K562 (cell line): ENCODE results near the gene HIRIP3. TPM values are rescaled to one million over a fixed set of nuclear protein-coding genes. Genes with fewer than 3 reads are reported as not detected.

Source experiments
- ATAC-seq: fragments of 200-7000 bp; cut with Tn5 transposase; 3 replicates; pipeline ENCODE4 v1.9.1; 2020; ENCODE audit warnings: moderate library complexity
- BruUV-seq: library from RNA; stranded (reverse); fragments of 400-500 nt; replicated peaks from 2 replicates; lab custom pipeline; 2021; lab: Mats Ljungman, UMichigan
- CTCF ChIA-PET: fragments of 300-600 bp; formaldehyde crosslinking; extraction: SDS; loops from one replicate; lab custom pipeline; 2021; ENCODE audit warnings: low intra/inter-chr PET ratio; lab: Yijun Ruan, JAX
- POLR2A ChIA-PET: fragments of 300-600, 350-650 bp; sonication (Branson Sonifier 250); formaldehyde crosslinking; extraction: SDS; loops from one replicate; lab custom pipeline; 2021; ENCODE audit warnings: antibody characterized with exemption, inconsistent platforms; lab: Yijun Ruan, JAX
- DNase-seq, 4 experiments: peaks; one replicate each; pipeline versions ENCODE4 v3.0.0 to v3.0.0-alpha.2; 2011 to 2018; ENCODE audit warnings: low spot score in 3 of 4, mixed read lengths in 3 of 4; ENCODE audit errors: extremely low read depth in 1 of 4
- FAIRE-seq: peaks from 2 replicates; lab custom pipeline; 2011; peaks lifted over from hg19 to GRCh38; lab: Jason Lieb, UNC
- H2AFZ ChIP-seq: 2 replicates; pipeline ENCODE4 v1.6.0; 2011; ENCODE audit warnings: low read depth, low read length, control low read depth, inconsistent platforms
- H3K27ac ChIP-seq: fragments of 200-600 bp; 3 replicates; pipeline ENCODE4 v1.8.0; 2011; ENCODE audit warnings: low read depth, mild to moderate bottlenecking, control low read depth, inconsistent platforms, low read length, moderate library complexity, mixed read lengths; ENCODE audit errors: extremely low read depth
- H3K27me3 ChIP-seq, 2 experiments: fragments of 300-600 bp in 1 of 2; 2 replicates in 1 of 2; 3 replicates in 1 of 2; pipeline versions ENCODE4 v1.6.0 to v1.8.0; 2011; ENCODE audit warnings: inconsistent platforms in 2 of 2, low read length in 2 of 2, mild to moderate bottlenecking in 1 of 2, mixed read lengths in 1 of 2, moderate library complexity in 1 of 2; ENCODE audit not compliant: control insufficient read depth in 2 of 2, insufficient read depth in 2 of 2
- H3K36me3 ChIP-seq: fragments of 300-600 bp; 3 replicates; pipeline ENCODE4 v1.8.0; 2011; ENCODE audit warnings: mild to moderate bottlenecking, low read length, inconsistent platforms; ENCODE audit not compliant: control insufficient read depth, insufficient read depth
- H3K4me1 ChIP-seq, 2 experiments: fragments of 200-600 bp in 1 of 2; replicated peaks in 1 of 2; 2 replicates in 1 of 2; 3 replicates in 1 of 2; pipeline versions ENCODE4 v1.5.1 to v1.8.0; 2011; ENCODE audit warnings: inconsistent platforms in 2 of 2, low read length in 2 of 2, mild to moderate bottlenecking in 1 of 2, mixed read lengths in 1 of 2, moderate library complexity in 1 of 2; ENCODE audit not compliant: control insufficient read depth in 2 of 2, insufficient read depth in 2 of 2
- H3K4me2 ChIP-seq: 2 replicates; pipeline ENCODE4 v1.6.1; 2011; ENCODE audit warnings: low read length, control low read depth, inconsistent platforms, mixed read lengths; ENCODE audit not compliant: insufficient read depth
- H3K4me3 ChIP-seq: fragments of 200-600 bp; sonication (generic), shearing (Covaris generic); 2 replicates; pipeline ENCODE4 v1.5.1; 2016; ENCODE audit warnings: control low read depth, inconsistent platforms
- H3K79me2 ChIP-seq: fragments of 200-600 bp; 3 replicates; pipeline ENCODE4 v1.8.0; 2011; ENCODE audit warnings: low read length, inconsistent platforms; ENCODE audit not compliant: control insufficient read depth, insufficient read depth
- H3K9ac ChIP-seq, 2 experiments: 2 replicates each; pipeline versions ENCODE4 v1.6.0 to v1.6.1; 2011; ENCODE audit warnings: low read depth in 2 of 2, low read length in 2 of 2, control low read depth in 1 of 2, inconsistent platforms in 1 of 2, mild to moderate bottlenecking in 1 of 2, mixed read lengths in 1 of 2; ENCODE audit not compliant: insufficient read depth in 1 of 2
- H3K9me1 ChIP-seq: one replicate; pipeline ENCODE4 v1.6.0; 2011; ENCODE audit warnings: inconsistent platforms, mild to moderate bottlenecking, low read length, moderate library complexity; ENCODE audit not compliant: control insufficient read depth, insufficient read depth
- H3K9me3 ChIP-seq: replicated peaks from 2 replicates; pipeline ENCODE4 v1.5.1; 2011; ENCODE audit warnings: low read depth, low read length, inconsistent platforms; ENCODE audit not compliant: control insufficient read depth, insufficient read depth
- H4K20me1 ChIP-seq: replicated peaks from 2 replicates; pipeline ENCODE4 v1.6.1; 2011; ENCODE audit warnings: low read length, inconsistent platforms, mixed read lengths; ENCODE audit not compliant: control insufficient read depth, insufficient read depth
- FOXP4 ChIP-seq: sonication (generic); formaldehyde crosslinking; IDR thresholded peaks from 2 replicates; pipeline ENCODE4 v1.8.0; 2022; ENCODE audit warnings: mild to moderate bottlenecking, missing genetic modification reagents, borderline replicate concordance
- KLF13 ChIP-seq: fragments of 450-650 bp; IDR thresholded peaks from 2 replicates; pipeline ENCODE4 v1.6.1; 2016; ENCODE audit warnings: missing genetic modification characterization, low read depth, mild to moderate bottlenecking, missing compliant biosample characterization, moderate library complexity, borderline replicate concordance
- POLR2A ChIP-seq: fragments of 450-650 bp; conservative IDR thresholded peaks from 2 replicates; pipeline ENCODE4 v1.6.1; 2016
- POLR2G ChIP-seq: fragments of 200-400 bp; formaldehyde crosslinking; IDR thresholded peaks from 2 replicates; pipeline ENCODE4 v1.6.1; 2017; ENCODE audit warnings: low read depth, mild to moderate bottlenecking, antibody characterized with exemption, low read length, moderate library complexity
- RBFOX2 ChIP-seq: fragments of 200-400 bp; formaldehyde crosslinking; IDR thresholded peaks from 2 replicates; pipeline ENCODE4 v1.6.1; 2017; ENCODE audit warnings: low read depth, mild to moderate bottlenecking, low read length, moderate library complexity
- SMC3 ChIP-seq: conservative IDR thresholded peaks from 2 replicates; pipeline ENCODE4 v1.6.1; 2011; ENCODE audit warnings: low read depth, low read length, improper control_type of control experiment; ENCODE audit not compliant: insufficient read depth
- TFAM ChIP-seq: fragments of 250-450 bp; sonication (Bioruptor Pico); conservative IDR thresholded peaks from 2 replicates; pipeline ENCODE4 v1.5.0; 2021; ENCODE audit warnings: mild to moderate bottlenecking, moderate library complexity
- WGBS: fragments of 100-300 bp; shearing (Covaris generic); methylation state at CpG from one replicate; pipeline ENCODE4 v1.1.6; 2016; ENCODE audit warnings: low coverage, mixed read lengths; ENCODE audit not compliant: insufficient coverage; ENCODE audit errors: missing lambda C conversion rate; 5-methylcytosine and 5-hydroxymethylcytosine counted together
- in situ Hi-C: fragments of 300-500 bp; cut with MboI; formaldehyde crosslinking; loops from 4 replicates; pipeline ENCODE4 v1.15.0; 2018; ENCODE audit warnings: inconsistent platforms, mixed read lengths
- intact Hi-C: fragments of 100-400 bp; cut with micrococcal nuclease; formaldehyde crosslinking; loops from 2 replicates; pipeline ENCODE4 v1.14.2; 2022
- polyA plus RNA-seq, 8 experiments: library from polyadenylated mRNA; depleted of rRNA in 4 of 8; stranded (reverse) in 5 of 8; unstranded in 3 of 8; fragments of >200 nt; fragmentation: Nextera tagmentation in 2 of 8; fragmentation: Illumina TruSeq in 1 of 8; extraction: Ambion mirVana in 2 of 8; extraction: Trizol in 1 of 8; gene quantifications; 2 replicates each; pipeline versions ENCODE4 v1.2.1 to v1.2.3, GENCODE V29; 2011 to 2014; ENCODE audit warnings: inconsistent platforms in 1 of 8, missing spikeins in 1 of 8
- total RNA-seq, 7 experiments: library from RNA; depleted of rRNA in 6 of 7; stranded (reverse); fragments of >200 nt in 6 of 7; fragmentation: Illumina TruSeq in 2 of 7; extraction: Trizol in 2 of 7; gene quantifications; 2 replicates each; pipeline versions ENCODE4 v1.2.1 to v1.2.3, GENCODE V29; 2011 to 2021; ENCODE audit warnings: low replicate concordance in 1 of 7

The HIRIP3 gene
- total and polyA plus RNA-seq, 9 of the 15 experiments (the other 6 are each of a cell fraction or from before 2014, with no cell fraction given), result 3.3 to 38.2 (median 18.2) TPM

DNA sequence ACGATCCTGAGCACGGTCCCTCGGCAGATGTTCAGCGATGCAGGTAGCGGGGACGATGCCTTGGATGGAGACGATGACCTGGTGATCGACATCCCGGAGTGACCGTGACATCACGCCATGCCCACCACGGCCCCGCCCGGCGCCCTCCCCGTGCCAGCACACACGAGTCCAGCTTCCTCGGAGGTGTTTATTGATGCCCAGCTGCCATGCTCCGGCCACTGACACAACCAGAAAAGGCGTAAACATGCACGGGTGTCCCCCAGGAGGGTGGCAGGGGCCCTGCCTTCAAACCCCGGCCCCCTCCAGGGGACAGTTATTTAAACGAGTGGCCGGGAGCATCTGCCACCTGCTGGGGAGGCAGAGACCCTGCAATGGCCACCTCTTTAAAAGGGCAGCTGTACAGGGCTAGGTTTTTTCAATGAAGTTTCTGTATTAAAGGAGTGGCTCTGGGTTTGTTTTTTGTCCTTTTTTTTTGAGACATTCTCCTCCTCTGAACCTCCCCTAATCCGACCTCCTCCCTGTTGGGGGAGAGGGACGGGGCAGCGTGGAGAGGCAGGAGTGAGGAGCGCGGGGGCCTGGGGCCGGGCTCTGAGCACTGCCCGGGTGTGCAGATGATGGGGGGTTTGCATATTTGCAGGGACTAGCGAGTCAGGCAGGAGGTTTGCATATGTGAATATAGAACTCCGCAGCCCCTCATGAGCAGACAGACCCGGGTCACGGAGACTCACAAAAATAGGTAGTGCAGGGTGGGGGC, 10.1 kb upstream of the HIRIP3 start (continued):
- TF ChIP-seq RBFOX2 (peak; percentile 46; the same call in 1 of the 2 replicates), SMC3 (peak; percentile 58)

DNA sequence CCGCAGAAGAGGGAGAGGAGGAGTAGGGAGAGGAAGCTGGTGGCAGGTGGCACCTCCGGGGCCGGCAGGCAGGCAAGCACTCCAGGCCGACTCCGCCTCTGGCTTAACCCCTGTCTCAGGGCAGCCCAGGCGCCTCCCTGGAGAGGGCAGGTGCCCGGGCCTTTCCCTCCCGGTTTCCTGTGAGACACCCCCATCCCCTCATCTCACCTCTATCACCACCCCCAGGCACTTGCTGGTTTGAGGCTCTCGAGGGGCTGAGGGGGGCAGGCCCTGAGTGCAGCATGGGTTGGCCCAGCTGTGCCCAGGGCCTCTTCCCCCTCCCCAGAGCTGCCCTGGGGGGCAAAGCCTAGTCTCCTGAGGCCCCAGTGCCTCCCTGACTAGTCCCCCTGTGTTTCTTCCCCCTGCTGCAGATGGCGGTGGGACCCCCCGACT, 9.4 kb upstream of the HIRIP3 start:
- Histone ChIP-seq H3K4me1 (peaks cover 0 to 64% of the 10 kb centered on the region in 2 experiments; a peak in 2 of 5 replicates), H3K27ac (no peak overlapping the region), H3K9ac (peak overlapping the region in 1 of 2 experiments; percentile 64; a peak in 1 of 4 replicates), H2AFZ (no peak overlapping the region), H3K4me3 (no peak overlapping the region), H3K9me1 (no peaks in the 10 kb centered on the region), H4K20me1 (peaks cover 5% of the 10 kb centered on the region; the same call in 1 of the 2 replicates), H3K9me3 (no peaks in the 10 kb centered on the region), H3K27me3 (peaks cover 0 to 4% of the 10 kb centered on the region in 2 experiments; a peak in 1 of 5 replicates), H3K36me3 (peaks cover 12% of the 10 kb centered on the region; the same call in 1 of the 3 replicates), H3K4me2 (no peak overlapping the region), H3K79me2 (no peaks in the 10 kb centered on the region)
- ATAC-seq (no peak), DNase-seq (no peak), FAIRE-seq (no peak)
- BruUV-seq, result no TSS peak
- TF ChIP-seq KLF13 (no peak), POLR2G (peak; percentile 56), TFAM (CRISPR knock-in tag) (no peak), FOXP4 (CRISPR knock-in tag) (no peak), RBFOX2 (peak; percentile 5; the same call in 1 of the 2 replicates), POLR2A (0 out of 2 replicates have a peak, but pooled peaks have one; percentile 20)
- intact Hi-C loops (loop anchor here (5.0 kb wide), 1 partner anchor 143 kb away; the partner anchor contains the start of gene CDIPT), in situ Hi-C loops (no loop called here)
- WGBS, result 54% methylated on average over 3 of the region's 11 CpGs
- ChIA-PET CTCF (interaction anchor here (0.5 to 1.1 kb wide), 2 partner anchors 142 to 312 kb away, joined by 4 to 5 read pairs; partner anchors contain the start of gene CDIPT), POLR2A (interaction anchor here (0.7 to 1.0 kb wide), 3 partner anchors 14 to 142 kb away, joined by 3 to 6 read pairs (median 3); partner anchors contain the start of gene CDIPT)
